HG03442 (cell line): ENCODE measurements around the gene CFAP251.

ENCODE experiments used
- ATAC-seq: cut with Tn5 transposase; IDR thresholded peaks from one replicate; pipeline ENCODE4 v1.9.1; 2021; ENCODE audit warnings: mild to moderate bottlenecking, moderate library complexity; ENCODE audit not compliant: unreplicated experiment

The CFAP251 gene

DNA sequence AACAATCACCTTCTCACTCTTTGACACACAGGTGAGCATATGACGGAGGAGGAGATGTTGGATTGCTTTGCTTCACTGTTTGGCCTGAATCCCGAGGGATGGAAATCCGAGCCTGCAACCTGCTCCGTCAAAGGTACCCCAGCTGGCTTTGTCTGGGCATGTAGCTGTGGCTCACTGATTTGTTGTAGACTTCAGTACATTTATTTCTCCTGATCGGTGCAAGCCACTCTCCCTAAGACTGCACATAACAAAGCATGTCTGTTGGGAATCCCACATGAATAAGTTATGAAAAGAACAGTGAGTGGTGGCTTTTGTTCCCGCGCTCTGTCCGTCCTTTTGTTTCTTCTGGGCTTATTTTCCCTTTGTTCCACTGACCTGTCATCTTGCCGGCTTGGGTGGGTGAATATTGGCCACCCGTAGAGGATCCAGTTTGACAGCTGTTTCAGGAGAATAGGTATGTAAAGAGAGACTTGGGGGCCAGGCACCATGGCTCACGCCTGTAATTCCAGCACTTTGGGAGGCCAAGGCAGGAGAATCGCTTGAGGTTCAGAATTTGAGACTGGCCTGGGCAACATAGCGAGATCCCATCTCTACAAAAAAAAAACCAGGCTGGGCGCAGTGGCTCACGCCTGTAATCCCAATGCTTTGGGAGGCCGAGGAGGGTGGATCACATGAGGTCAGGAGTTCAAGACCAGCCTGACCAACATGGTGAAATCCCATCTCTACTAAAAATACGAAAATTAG, 83.2 kb downstream of the CFAP251 start:
- no peak for ATAC-seq

DNA sequence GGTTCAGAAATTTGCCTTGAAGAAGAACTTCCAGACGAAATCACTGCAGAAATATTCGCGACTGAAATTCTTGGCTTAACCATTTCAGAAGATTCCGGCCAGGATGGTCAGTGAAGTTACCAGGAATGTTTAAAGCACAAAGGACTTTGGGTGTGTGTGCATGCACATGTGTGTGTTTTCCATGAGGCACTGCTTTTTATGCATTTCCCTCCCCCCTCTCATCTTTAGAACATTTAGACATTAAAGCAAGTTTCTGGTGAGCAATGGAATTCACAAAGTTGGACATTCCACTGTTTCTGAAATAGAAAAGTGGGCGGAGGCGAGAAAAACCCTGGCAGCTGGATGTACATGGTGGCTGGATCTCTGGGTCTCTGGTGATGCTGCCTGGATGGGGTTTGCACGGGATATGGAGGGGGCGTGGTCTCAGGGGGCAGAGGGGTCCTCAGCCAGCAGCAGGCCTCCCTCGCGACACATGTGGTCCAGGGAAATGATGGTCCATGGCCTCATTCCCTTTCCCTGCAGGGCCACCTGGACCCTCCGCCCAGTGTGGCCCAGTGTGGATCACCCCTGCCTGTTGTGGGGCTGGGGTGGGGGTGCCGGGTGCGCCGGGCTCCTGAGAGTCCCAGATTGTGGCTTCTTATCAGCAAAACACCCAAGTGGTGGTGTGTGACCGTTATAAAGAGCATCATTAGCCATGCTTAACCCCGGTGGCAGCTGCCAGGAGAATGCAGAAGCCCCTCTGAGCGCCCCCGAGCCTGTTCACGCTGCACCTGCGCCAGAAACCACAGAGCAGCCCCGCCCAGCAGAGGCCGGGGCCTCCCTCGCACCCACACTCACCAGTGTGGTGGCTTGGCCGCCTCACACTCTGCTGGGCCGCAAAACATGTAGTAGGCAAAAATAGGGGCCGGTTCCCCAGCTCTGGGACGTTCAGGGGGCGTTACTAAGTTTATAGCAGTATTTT, 85.5 kb downstream of the CFAP251 start:
- ATAC-seq: no peak

DNA sequence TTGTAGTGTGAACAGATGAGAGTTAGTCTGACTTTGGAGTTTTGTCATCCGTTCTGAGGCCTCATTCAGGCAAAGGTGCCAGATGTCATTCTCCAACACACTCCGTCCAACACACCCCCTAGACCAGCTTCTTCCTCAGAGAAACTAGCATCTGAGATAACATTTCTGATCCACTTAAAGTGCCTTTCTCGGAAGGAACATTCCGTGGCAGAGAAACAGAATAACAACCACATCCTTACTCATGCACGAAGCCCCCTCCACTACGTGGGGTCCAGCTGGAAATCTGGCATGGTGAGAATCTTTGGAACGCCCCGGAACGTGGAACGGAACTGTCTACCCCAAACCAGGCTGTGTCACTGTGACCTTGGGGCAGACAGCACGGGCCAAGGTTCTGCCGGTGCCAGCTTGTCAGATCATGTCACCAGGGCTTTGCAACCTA, 86.3 kb downstream of the CFAP251 start:
- no peak for ATAC-seq

DNA sequence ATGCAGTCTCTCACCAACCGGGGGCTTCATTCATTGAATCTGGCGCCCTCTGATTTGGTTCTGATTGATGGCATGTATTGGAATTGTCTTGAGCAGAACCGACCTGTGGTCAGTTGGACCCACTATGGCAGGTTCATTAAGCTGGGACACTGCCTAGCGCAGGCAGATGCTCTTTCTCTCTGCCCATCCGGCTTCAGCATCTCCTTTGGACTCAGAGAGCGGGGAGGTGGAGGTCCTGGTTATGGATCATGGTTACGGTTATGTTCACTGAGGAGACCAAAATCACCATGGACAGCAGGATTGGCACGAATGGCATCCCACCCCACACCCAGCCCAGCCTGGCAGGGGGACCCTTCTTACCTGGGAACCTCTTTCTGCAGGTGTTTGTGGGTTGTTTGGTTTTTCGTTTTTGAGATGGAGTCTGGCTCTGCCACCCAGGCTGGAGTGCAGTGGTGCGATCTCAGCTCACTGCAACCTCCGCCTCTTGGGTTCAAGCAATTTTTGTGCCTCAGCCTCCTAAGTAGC, 86.9 kb downstream of the CFAP251 start:
- no peak for ATAC-seq

DNA sequence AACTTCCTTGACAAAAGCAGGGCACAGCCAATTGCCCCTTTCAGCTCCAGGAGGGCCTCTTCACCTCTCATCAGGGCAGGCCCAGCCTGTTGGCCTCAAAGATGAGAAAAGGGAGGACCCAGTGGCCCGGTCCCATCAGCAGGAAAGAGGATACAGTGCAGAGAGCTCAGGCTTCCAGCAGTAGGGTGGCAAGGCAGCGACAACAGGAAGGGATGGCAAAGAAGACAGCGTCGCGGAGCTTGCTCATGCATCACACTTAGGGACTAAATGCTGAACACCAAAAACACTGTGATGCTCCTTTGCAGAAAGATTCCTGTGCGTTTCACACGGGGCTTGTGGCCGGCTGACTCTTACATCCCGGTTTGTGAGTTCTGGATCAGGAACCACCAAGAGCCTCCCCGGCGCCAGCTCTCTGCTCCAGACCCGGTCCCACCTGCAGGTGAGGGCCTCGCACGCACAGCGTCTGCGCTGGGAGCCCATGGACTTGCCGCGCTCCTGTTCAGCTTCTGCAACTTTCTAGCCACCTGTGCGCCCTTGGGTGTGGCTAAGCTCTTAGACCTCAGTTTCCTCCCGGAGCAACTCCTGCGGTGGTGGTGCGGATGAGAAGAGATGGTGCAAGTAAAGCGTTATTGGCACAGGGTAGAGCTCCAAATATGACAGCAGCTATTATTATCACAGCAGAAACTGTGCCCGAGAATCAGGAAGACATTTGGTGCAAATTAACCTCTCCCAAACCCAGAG, 88.0 kb downstream of the CFAP251 start:
- no peak for ATAC-seq

DNA sequence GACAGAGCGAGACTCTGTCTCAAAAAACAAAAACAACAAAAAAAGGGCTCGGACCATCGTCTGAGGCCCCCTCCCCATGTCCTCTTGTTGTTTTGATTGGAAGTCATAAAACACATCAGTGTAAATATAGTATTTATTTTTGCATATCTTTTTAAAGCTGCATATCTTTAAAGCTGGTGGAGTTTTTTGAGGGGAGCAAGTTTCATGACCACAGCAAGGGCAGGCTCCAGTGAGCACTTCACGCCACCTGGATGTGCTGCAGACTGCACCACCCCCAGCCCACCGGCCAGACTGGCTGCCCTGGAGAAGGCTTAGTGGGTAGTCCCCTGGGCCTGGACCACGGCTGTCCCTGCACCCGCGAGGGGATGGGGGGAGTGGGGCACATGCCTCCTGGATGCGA, 91.3 kb downstream of the CFAP251 start:
- ATAC-seq: no peak

DNA sequence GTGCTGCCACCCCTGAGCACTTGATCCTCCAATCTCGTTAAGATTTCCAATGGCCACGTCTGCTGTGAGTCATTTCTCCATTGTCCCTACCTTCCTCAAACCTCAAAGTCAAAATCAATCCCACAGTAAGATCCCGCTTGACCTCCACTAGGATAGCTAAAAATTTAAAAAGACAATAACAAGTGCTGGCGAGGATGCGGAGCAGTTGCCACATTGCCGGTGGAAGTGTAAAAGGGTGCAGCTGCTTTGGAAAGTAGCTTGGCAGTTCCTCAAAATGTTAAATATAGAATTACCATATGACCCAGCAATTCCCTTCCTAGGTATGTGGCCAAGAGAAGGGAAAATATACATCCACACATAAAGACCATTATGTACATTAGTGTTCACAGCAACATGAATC, 93.8 kb downstream of the CFAP251 start:
- no peak for ATAC-seq

DNA sequence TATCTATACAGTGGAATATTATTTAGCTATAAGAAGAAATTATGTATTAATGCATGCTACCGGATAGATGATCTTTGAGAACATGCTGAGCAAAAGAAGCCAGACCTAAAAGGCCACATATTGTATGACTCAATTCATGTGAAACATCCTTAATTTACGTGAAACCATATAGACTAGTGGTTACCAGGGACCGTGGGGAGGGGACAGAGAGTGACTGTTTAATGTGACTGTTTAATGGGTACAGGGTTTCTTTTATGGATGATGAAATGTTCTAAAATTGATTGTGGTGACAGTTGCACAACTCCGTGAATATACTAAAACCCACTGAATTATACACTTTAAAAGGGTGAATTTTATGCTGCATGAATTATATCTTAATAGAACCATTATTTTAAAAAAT, 94.7 kb downstream of the CFAP251 start:
- ATAC-seq: no peak

DNA sequence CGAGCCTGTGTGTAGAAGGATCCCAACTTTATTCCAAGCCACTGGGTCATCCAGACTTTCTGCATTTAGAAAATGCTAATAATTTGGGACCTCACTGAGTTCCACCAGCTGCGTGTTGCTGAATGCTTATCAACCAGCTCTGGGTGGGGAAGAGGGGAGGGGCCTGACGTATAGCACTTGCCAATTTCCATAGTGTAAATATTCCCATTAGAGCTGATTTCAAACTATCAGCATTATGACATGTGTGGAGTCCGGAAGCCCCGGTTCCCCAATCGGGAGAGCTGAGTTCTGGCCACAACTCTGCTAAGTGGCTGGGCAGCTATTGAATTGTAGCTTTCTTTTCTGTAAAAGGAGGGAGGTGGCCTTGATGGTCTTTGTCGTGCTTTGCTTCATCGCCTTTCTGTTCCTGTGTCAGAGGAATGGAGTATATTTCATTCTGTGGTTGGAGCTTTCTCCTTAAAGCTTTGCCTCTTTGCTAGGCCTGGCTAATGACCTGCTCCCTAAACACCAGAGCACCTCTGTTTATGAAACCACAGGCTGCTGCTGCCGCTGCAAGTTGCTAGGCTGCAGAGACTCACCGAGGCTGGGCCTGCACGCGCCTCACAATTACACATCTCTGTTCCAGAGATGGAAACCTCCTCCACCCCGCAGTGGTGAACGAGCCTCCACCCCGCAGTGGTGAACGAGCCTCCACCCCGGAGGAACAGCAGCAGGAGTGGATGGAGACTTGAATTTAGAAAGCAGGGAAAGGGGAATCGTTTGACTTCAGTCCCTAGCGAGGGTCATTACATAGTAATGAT, 95.6 kb downstream of the CFAP251 start:
- ATAC-seq: no peak

DNA sequence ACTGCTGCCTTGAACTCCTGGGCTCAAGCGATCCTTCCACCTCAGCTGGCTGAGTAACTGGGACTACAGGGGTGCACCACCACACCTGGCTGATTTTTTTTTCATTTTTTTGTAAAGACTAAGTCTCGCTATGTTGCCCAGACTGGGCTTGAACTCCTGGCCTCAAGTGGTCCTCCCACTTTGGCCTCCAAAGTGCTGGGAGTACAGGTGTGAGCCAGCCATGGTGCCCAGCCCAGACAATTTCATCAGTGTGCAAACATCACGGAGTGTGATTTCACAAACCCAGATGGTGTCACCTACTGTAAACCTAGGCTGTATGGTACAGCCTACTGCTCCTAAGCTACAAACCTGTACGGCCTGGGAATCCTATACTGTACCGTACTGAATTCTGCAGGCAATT, 96.4 kb downstream of the CFAP251 start:
- ATAC-seq: no peak

DNA sequence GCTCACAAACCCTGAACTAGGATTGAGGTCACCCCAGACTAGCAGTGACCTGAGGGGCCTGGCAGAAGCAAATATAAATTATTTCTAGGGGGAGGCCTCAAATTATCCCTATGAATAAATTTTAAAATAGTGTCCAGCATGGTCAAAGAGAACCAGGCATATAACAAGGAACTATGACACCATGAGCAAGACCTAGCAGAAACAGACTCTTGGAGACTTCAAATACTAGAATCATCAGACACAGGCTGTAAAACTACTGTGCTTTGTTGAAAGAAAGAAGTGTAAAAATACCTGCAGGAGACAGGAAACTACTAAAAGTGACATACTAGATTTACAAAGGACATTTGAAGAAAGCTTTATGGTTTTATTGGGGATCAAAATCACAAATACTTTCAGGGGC, 100.1 kb downstream of the CFAP251 start:
- ATAC-seq: no peak

DNA sequence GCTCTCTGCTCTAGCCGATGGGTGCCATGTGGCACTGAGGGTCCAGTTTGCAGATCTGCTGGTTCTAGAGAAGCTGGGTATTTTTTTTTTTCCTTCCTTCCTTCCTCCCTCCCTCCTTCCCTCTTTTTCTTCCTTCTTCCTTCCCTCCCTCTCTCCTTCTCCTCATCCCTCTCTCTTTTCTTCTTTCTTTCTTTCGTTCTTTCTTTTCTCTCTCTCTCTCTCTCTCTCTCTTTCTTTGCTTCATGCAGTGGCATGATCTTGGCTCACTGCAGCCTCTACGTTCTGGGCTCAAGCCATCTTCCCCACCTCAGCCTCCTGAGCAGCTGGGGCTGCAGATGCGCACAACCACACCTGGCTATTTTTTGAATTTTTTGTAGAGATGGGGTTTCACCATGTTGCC, 100.5 kb downstream of the CFAP251 start:
- ATAC-seq: no peak

DNA sequence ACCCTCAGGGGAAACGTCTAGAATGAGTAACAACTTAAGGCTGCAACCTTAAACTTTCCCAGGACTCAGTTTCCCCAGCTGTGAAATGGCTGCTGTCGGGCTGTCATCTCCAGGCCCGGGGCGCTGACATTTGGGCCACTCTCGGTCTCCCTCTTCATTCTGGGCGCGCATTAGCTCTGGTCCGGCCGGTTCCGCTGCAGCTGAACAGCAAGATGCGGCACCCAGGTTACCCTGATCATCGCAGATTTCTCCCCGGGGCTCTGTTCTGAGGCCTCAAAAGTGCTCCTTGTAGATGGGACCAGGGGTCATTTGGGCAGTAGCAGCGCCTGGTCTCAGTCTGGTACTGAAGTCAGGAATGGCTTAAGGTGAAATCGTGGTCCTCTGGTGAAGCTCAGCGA, 102.4 kb downstream of the CFAP251 start:
- ATAC-seq: no peak

DNA sequence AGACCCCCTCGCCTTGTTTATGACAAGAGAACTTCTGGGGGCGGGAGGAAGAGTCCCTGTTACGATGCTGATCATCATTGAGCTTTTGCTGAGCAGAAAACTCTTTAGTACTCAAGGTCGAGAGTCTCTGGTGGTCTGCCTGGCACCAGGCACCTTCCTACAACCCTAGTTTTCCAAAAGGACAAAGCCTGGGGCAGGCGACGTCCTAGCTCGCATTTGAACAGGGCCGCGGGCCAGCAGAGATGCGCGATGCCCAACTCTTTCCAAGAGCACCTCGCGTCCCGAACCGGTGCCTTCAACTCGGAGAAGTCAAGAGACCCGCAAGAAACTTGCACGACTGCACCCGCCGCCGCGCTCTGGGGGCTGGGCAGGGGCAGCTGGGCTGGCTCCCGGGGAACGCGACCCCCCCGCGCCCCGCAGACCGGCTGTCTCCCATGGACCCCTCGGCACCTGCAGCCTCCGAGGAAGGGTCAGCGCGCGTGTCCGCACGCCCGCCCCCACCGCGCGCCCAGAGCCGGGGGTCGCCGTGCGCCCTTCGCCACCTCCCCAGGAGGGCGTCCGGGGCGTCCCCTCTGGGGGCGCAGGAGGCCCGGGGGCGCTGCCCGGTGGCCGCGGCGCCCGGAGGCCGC, 102.9 kb downstream of the CFAP251 start:
- no peak for ATAC-seq

DNA sequence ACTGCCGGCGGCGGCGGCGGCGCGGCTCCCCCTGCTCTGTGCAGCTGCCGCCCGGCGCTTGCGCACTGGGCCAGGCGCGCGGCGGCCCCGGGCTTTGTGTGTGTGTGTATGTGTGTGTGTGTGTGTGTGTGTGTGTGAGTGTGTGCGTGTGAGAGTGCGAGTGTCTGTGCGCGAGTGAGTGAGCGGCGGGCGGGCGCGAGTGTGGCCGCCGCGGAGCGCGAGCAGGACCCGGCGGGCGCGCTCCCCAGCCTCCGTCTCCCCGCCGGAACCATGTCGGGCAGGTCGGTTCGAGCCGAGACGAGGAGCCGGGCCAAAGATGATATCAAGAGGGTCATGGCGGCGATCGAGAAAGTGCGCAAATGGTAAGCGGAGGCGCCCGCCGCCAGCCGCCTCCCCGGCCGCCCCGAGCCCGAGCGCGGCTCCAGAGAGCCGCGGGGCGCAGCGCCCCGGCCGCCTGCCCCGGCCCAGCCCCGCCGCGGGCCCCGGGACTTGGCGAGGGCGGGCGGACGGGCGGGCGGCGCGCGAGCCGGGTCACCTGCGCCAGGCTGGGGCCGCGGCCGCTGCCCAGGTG, 103.5 kb downstream of the CFAP251 start, which contains the start of gene BCL7A:
BCL7A (plus strand) TSS at position 63 of the 571 bp plus-strand sequence; CDS start at position 271, 208 bp downstream.
- peak; percentile 36 for ATAC-seq

DNA sequence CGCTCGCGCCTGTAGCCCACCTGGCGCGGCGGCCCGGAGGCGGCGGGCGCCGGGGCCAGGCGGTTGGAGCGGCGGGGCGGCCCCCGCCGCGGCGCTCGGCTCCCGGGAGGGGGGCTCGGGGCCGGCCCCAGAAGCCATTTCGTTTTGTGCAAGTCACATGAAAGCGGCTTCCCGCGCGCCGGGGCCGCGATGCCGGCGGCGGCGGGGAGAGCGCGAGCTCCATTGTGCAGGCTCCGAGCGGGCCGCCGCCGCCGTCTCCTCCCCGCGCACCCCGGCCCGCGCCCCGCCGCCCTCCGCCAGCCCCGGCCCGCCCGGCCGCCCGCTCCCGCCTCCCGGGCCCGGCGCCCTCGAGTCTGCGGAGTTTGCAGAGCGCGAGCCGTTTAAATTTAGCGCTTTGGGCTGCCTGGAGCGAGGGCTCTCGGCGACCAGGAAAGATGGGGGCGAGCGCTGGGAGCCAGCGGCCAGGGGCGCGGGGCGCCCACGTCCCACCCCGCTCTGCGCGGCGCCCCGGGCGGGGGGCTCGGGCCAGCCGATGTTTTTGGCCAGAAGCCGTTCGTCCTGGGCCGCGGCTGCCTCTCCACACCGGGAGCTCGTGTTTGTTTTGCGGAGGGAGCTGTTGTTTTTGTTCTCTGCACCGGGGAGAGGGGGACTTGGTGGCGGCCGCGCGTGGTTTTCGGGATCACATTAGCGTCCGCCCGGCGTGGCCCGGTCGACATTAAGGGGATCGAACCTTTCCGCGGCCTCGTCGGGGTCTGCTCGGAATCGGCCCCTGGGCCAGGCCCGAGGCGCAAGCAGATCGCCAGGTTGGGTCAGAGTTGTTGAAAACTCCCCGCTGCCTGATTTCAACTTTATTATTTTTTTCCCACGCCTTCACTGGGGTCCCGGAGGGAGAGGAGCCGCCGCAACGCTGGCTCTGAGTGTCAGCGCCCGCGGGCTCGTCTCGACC, 104.3 kb downstream of the CFAP251 start:
- peak; percentile 13 for ATAC-seq

DNA sequence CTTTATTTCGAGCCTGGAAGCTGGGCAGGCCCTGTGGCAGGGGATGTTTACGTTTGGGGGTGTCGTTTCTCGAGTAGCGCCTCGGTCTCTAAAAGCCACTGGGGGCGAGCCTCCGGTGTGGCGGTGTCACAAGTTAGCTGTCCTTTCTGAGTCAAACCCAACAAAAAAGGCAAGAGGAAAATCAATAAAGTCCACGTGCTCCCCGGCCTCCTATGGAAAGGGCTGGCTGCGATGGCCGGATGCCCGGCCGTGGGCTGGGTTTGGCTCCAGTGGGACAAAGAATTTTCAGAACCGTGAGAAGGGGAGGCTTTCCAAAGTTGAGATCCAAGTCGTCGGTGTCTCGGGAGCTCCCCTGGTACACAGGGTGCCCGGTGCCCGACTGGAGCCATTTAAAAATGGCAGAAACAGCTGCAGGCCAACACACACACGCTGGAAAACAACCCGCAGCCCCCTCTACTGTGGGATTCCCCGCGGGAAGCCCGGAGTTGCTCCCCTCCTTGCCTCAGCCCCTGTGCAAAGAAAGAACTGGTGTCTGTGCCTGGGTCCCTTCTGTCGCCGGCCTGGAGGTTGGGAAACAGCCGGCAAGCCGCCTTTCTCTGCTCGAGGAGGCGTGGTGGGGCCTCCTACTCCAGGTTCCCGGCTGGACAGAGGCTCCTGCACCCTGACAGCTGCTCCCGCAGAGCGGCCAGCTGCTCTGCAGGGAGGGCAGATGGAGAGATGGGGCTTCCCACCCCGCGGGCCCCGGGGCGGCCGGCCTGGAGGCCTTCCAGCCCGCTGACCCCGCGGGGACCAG, 105.1 kb downstream of the CFAP251 start:
- ATAC-seq: no peak
